VCaP (cell line): ENCODE data around the gene S100A13.

Experiments
- H3K27ac ChIP-seq: fragments of 450-650 bp; 2 replicates; pipeline ENCODE4 v1.5.1; 2017
- CTCF ChIP-seq: fragments of 450-650 bp; conservative IDR thresholded peaks from 2 replicates; pipeline ENCODE4 v1.5.1; 2017; ENCODE audit warnings: mild to moderate bottlenecking, moderate library complexity

The S100A13 gene

GRCh38 chr1:153626904-153627714 lies at the start of gene S100A13:
Gene S100A13, minus strand, starts transcription at chr1:153627505. Its CDS starts 1,033 bp downstream, at chr1:153626472.
- H3K27ac ChIP-seq: peak within 1 kb of the TSS; percentile 77
- peak; percentile 71 for TF ChIP-seq CTCF

- no peak for TF ChIP-seq CTCF
These were observed 46.2 kb upstream of the S100A13 start for GRCh38 chr1:153673511-153673910.

GRCh38 chr1:153671628-153672353 lies 44.5 kb upstream of the S100A13 start:
- 0 out of 2 replicates have a peak, but pooled peaks have one; percentile 6 for TF ChIP-seq CTCF
- H3K27ac ChIP-seq: peak overlapping the region; percentile 86

More at GRCh38 chr1:153673511-153673910, 46.2 kb upstream of the S100A13 start:
- H3K27ac ChIP-seq: no peak overlapping the region

GRCh38 chr1:153670859-153671627 lies 43.7 kb upstream of the S100A13 start, which contains the start of gene ILF2:
Gene ILF2, minus strand, starts transcription at chr1:153670993. Its CDS starts 71 bp downstream, at chr1:153670922.
- TF ChIP-seq CTCF: no peak; the same call in 1 of the 2 replicates

GRCh38 chr1:153670257-153670858 lies 43.1 kb upstream of the S100A13 start:
- no peak for TF ChIP-seq CTCF
- peak overlapping the region; percentile 86 for H3K27ac ChIP-seq

More at GRCh38 chr1:153670859-153671627, 43.7 kb upstream of the S100A13 start, which contains the start of gene ILF2:
- H3K27ac ChIP-seq: peak within 1 kb of the TSS; percentile 86

GRCh38 chr1:153669606-153670005 lies 42.3 kb upstream of the S100A13 start:
- TF ChIP-seq CTCF: no peak

GRCh38 chr1:153668672-153669071 lies 41.4 kb upstream of the S100A13 start:
- peak overlapping the region; percentile 86; the same call in 1 of the 2 replicates for H3K27ac ChIP-seq

More at GRCh38 chr1:153669606-153670005, 42.3 kb upstream of the S100A13 start:
- peak overlapping the region; percentile 86; the same call in 1 of the 2 replicates for H3K27ac ChIP-seq
